ENCODE measurements around the gene LPAR2.

The LPAR2 gene

GRCh38 chr19:19594381-19594780 lies 33.6 kb downstream of the LPAR2 start:
- TF ChIP-seq CTCF (IDR thresholded peaks at IDR 0.05) = no peak
- peaks cover 0 to 10% (median 6%) of the 10 kb centered on the region in 4 donors for H3K4me1 ChIP-seq
- H3K36me3 ChIP-seq = no peaks in the 10 kb centered on the region
- H3K27me3 ChIP-seq = no peaks in the 10 kb centered on the region
- H3K27ac ChIP-seq = no peak overlapping the region
- no peaks in the 10 kb centered on the region for H3K9me3 ChIP-seq
- intact Hi-C loops (cut with DNase I; ENCODE audit: low total_unique reads) = no loop called here
- no peak for DNase-seq
- no peak overlapping the region for H3K4me3 ChIP-seq

- intact Hi-C loops (cut with DNase I; ENCODE audit: low total_unique reads) = no loop called here
- Histone ChIP-seq H3K36me3 (no peaks in the 10 kb centered on the region), H3K4me1 (peaks cover 0 to 10% (median 6%) of the 10 kb centered on the region in 4 donors), H3K27ac (no peak overlapping the region), H3K27me3 (no peaks in the 10 kb centered on the region), H3K9me3 (no peaks in the 10 kb centered on the region), H3K4me3 (no peak overlapping the region)
- DNase-seq = no peak
- no peak for TF ChIP-seq CTCF (IDR thresholded peaks at IDR 0.05)
Measured at GRCh38 chr19:19592690-19593089, 35.3 kb downstream of the LPAR2 start.

GRCh38 chr19:19591133-19591825 lies 36.7 kb downstream of the LPAR2 start:
- no peaks in the 10 kb centered on the region for H3K9me3 ChIP-seq
- H3K27ac ChIP-seq = no peak overlapping the region
- H3K4me1 ChIP-seq = peaks cover 0 to 10% (median 6%) of the 10 kb centered on the region in 4 donors
- no peaks in the 10 kb centered on the region for H3K36me3 ChIP-seq
- DNase-seq = no peak
- H3K27me3 ChIP-seq = no peaks in the 10 kb centered on the region
- intact Hi-C loops (cut with DNase I; ENCODE audit: low total_unique reads) = no loop called here
- TF ChIP-seq CTCF (IDR thresholded peaks at IDR 0.05) = no peak
- H3K4me3 ChIP-seq = no peak overlapping the region

GRCh38 chr19:19588546-19588945 lies 39.5 kb downstream of the LPAR2 start:
- Histone ChIP-seq H3K4me3 (no peak overlapping the region), H3K27me3 (no peaks in the 10 kb centered on the region), H3K9me3 (no peaks in the 10 kb centered on the region), H3K4me1 (peaks cover 0 to 10% (median 6%) of the 10 kb centered on the region in 4 donors), H3K27ac (no peak overlapping the region), H3K36me3 (no peaks in the 10 kb centered on the region)
- no peak for DNase-seq
- intact Hi-C loops (cut with DNase I; ENCODE audit: low total_unique reads) = no loop called here
- TF ChIP-seq CTCF (IDR thresholded peaks at IDR 0.05) = no peak

- intact Hi-C loops (cut with DNase I; ENCODE audit: low total_unique reads) = no loop called here
- Histone ChIP-seq H3K27ac (no peak overlapping the region), H3K27me3 (no peaks in the 10 kb centered on the region), H3K36me3 (no peaks in the 10 kb centered on the region), H3K4me3 (no peak overlapping the region), H3K4me1 (peaks cover 0 to 10% (median 6%) of the 10 kb centered on the region in 4 donors), H3K9me3 (no peaks in the 10 kb centered on the region)
- DNase-seq = no peak
- TF ChIP-seq CTCF (IDR thresholded peaks at IDR 0.05) = no peak
Measured at GRCh38 chr19:19587771-19588170, 40.2 kb downstream of the LPAR2 start.
